ENCODE data around the gene TSPAN7.

DNA sequence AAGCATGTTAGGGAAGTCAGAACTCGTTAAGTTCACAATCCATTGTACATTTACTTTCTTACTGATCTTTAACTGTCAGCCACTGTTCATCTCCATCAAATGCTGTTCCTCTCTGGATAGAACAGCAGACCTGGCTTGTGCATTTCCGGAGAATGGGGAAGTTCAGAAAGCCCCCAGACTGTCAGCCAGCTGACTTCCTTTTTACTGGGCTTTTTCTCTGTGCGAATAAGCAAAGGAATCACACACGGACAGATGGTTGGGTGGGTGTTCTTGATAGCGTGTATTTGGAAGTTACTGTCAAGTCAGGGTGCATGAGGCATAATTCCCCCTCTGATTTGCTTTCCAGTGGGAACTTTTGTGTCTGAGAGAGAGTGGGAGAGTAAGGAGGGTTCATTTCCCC, 56.8 kb downstream of the TSPAN7 start:
- TF ChIP-seq TAF1 (IDR thresholded peaks at IDR 0.05; ENCODE audit: low read depth, low read length) (no peak), SP2 (IDR thresholded peaks at IDR 0.05; ENCODE audit: low read length) (no peak), RFX5 (IDR thresholded peaks at IDR 0.05; ENCODE audit: borderline replicate concordance, low read depth, low read length) (no peak), CREB1 (IDR thresholded peaks at IDR 0.05) (no peak), SP1 (IDR thresholded peaks at IDR 0.05; ENCODE audit: low read depth, low read length) (no peak), CTCF (IDR thresholded peaks at IDR 0.05; ENCODE audit: control extremely low read depth in 1 of 3, insufficient read depth in 1 of 3, low read depth in 1 of 3, low read length in 3 of 3) (no peak), RXRA (IDR thresholded peaks at IDR 0.05; ENCODE audit: insufficient read depth, low read depth, low read length) (no peak)

All from H1 (cell line).